Measurements from ENCODE around the gene UBN2. TPM values are rescaled to one million over a fixed set of nuclear protein-coding genes. Genes with fewer than 3 reads are reported as not detected.

UBN2 gene
- total RNA-seq, 1 experiment from 2014 or later: 14.8 TPM

DNA sequence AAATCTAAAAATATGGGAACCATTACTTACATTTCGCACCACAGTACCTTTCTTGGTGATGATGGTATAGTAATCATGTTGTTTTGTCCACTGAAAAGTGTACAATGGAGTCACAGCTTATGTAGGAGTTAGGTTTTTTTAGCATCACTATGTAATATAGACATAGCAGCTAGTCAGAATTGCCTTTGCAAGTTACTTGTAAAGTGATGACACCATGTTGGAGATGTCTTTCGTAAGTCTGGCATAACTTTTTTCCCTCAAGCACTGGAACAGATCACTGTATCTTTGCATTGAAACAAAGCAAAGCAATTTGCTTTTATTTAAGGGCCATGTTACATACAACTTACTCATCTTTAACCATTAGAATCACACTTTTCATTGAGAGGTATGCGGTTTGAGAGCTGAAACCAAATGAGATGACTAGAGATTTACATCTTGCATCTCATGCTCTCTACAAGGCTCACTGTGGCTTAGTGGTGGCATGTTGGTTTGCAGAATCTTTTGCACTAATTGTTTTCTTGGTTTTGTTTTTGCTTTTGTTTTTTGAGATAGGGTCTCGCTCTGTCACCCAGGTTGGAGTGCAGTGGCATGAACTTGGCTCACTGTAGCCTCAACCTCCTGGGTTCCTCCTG is 18.3 kb downstream of the UBN2 start:
- CTCF ChIA-PET: no interaction called here
- H3K9me2 ChIP-seq (ENCODE audit: insufficient read depth): no peaks in the 10 kb centered on the region
- peaks cover 5 to 12% of the 10 kb centered on the region in 2 experiments; a peak in 2 of 4 replicates for H3K36me3 ChIP-seq (ENCODE audit: control insufficient read depth in 1 of 2, insufficient read depth in 2 of 2, low read length in 2 of 2)

More for the DNA sequence above, 18.3 kb downstream of the UBN2 start:
- H3K4me2 ChIP-seq (ENCODE audit: low read length): no peak overlapping the region
- no peaks in the 10 kb centered on the region for H3K27me3 ChIP-seq (ENCODE audit: insufficient read depth, low read length)
- no peak for ATAC-seq
- ChIA-PET POLR2A (no interaction called here), RAD21 (ENCODE audit: low non-redundant PET in 1 of 2, low total read pairs in 2 of 2, uncharacterized antibody in 2 of 2, unreplicated experiment in 2 of 2) (no interaction called here)
- H4K20me1 ChIP-seq (ENCODE audit: insufficient read depth): no peaks in the 10 kb centered on the region
- no TSS peak for BruUV-seq (replicated peaks)
- no peaks in the 10 kb centered on the region for H3K79me2 ChIP-seq (ENCODE audit: insufficient read depth, low read length)
- no peak for DNase-seq (ENCODE audit: low read depth, low spot score)
- no peak overlapping the region for H3K27ac ChIP-seq (ENCODE audit: low read depth, low read length)
- no peaks in the 10 kb centered on the region for H3K9me3 ChIP-seq (ENCODE audit: control insufficient read depth in 1 of 2, insufficient read depth in 1 of 2, low read depth in 1 of 2, low read length in 2 of 2)
- intact Hi-C loops (cut with micrococcal nuclease): no loop called here
- no peak overlapping the region for H3K4me3 ChIP-seq (replicated peaks in 1 of 2; ENCODE audit: low read depth in 1 of 2, low read length in 2 of 2)
- H3K4me1 ChIP-seq (ENCODE audit: control insufficient read depth in 1 of 2, insufficient read depth in 2 of 2, low read length in 2 of 2): no peaks in the 10 kb centered on the region
- TF ChIP-seq, protein P1, sequence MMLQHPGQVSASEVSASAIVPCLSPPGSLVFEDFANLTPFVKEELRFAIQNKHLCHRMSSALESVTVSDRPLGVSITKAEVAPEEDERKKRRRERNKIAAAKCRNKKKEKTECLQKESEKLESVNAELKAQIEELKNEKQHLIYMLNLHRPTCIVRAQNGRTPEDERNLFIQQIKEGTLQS (IDR thresholded peaks at IDR 0.05): no peak
- TF ChIP-seq EZH2 (IDR thresholded peaks at IDR 0.05) (no peak), REST (IDR thresholded peaks at IDR 0.05; ENCODE audit: low read depth) (no peak), YY1 (IDR thresholded peaks at IDR 0.05; ENCODE audit: extremely low read depth, insufficient replicate concordance, low read depth, low read length) (no peak), JUND (IDR thresholded peaks at IDR 0.05) (no peak)
- H2AFZ ChIP-seq (ENCODE audit: low read depth, low read length, poor library complexity, severe bottlenecking): no peak overlapping the region
- no peak overlapping the region for H3K9ac ChIP-seq (ENCODE audit: low read length)
